Activated CD4-positive, alpha-beta memory T cell treated with anti-CD3 and anti-CD28 coated beads for 36 hours (primary cell): ENCODE measurements around the gene TMED10. TPM values are rescaled to one million over a fixed set of nuclear protein-coding genes. Genes with fewer than 3 reads are reported as not detected.
"Not testable (repeated sequence)": the region's sequence is repeated elsewhere in the genome, so short reads cannot be mapped to it uniquely, and the experiment has no call there.

Experiments
- CTCF ChIA-PET: fragments of 350-600 bp; sonication (Branson Sonifier 250); formaldehyde crosslinking; loops from one replicate; lab custom pipeline; 2021; ENCODE audit warnings: antibody characterized with exemption, inconsistent platforms; lab: Charles Lee
- POLR2A ChIA-PET: fragments of 350-600 bp; sonication (Branson Sonifier 250); formaldehyde crosslinking; loops from one replicate; lab custom pipeline; 2021; ENCODE audit warnings: antibody characterized with exemption; lab: Charles Lee
- DNase-seq: peaks from one replicate; pipeline ENCODE4 v3.0.0-alpha.2; 2020
- H3K27ac Mint-ChIP-seq: one replicate; pipeline ENCODE4 v1.8.0; 2021; ENCODE audit warnings: mixed read lengths
- H3K27me3 Mint-ChIP-seq: one replicate; pipeline ENCODE4 v1.8.0; 2021; ENCODE audit warnings: mixed read lengths
- H3K36me3 Mint-ChIP-seq: one replicate; pipeline ENCODE4 v1.8.0; 2021; ENCODE audit warnings: mixed read lengths
- H3K4me1 Mint-ChIP-seq: one replicate; pipeline ENCODE4 v1.8.0; 2021; ENCODE audit warnings: low read depth, mixed read lengths
- H3K4me3 Mint-ChIP-seq: one replicate; pipeline ENCODE4 v1.8.0; 2021; ENCODE audit warnings: mild to moderate bottlenecking, mixed read lengths
- H3K9me3 Mint-ChIP-seq: one replicate; pipeline ENCODE4 v1.8.0; 2021; ENCODE audit warnings: mixed read lengths
- intact Hi-C: fragments of 100-400 bp; cut with micrococcal nuclease; formaldehyde crosslinking; loops from one replicate; pipeline ENCODE4 v1.15.1; 2023
- total RNA-seq, 2 experiments: library from RNA; stranded (reverse); gene quantifications; one replicate each; pipeline ENCODE4 v1.2.3, GENCODE V29; 2021

TMED10 gene
- total RNA-seq, 2 experiments from 2014 or later, result 189 to 201 TPM

DNA sequence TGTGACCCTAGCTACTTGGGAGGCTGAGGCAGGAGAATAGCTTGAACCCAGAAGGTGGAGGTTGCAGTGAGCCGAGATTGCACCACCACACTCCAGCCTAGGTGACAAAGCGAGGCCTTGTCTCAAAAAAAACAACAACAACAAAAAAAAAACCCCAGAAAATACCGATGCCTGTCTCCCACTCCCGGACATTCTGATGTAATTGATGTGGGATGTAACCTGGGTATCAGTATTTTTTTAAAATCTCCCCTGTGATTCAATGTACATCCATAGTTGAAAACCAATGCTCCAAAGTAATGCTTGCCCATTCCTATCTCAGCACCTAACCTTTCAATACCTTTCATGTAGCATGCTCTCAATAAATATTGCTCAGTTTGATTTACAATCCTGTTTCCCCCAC, 11.7 kb upstream of the TMED10 start:
- Mint-ChIP-seq H3K4me1 (peaks cover 4% of the 10 kb centered on the region), H3K4me3 (no peak overlapping the region), H3K27me3 (peaks cover 7% of the 10 kb centered on the region), H3K27ac (no peak overlapping the region), H3K36me3 (no peaks in the 10 kb centered on the region), H3K9me3 (no peaks in the 10 kb centered on the region)
- POLR2A ChIA-PET, result no interaction called here
- CTCF ChIA-PET, result no interaction called here
- DNase-seq, result no peak
- intact Hi-C loops, result no loop called here

DNA sequence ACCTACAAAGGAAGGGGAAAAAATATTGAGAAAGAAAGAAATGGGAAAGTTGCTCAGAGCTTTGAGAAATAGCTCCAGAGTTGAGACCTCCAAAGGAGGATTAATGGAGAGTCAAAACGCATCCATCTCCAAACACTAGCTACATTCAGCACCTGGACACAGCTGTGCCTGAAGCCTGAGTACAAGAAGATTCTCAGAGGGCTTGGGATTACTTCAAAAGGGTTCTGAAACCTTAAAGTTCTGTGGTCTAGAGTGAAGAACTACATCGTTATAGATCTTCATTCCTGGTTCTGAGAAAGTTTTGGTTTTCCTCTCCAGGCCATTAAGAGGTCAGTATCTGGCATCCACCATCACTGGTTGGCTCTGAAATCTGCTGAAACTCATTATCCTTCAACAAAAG, 10.5 kb upstream of the TMED10 start:
- ChIA-PET POLR2A (no interaction called here), CTCF (no interaction called here)
- intact Hi-C loops, result no loop called here
- Mint-ChIP-seq H3K27ac (no peak overlapping the region), H3K9me3 (no peaks in the 10 kb centered on the region), H3K36me3 (no peaks in the 10 kb centered on the region), H3K4me3 (no peak overlapping the region), H3K27me3 (peaks cover 7% of the 10 kb centered on the region), H3K4me1 (peaks cover 4% of the 10 kb centered on the region)
- DNase-seq, result no peak

DNA sequence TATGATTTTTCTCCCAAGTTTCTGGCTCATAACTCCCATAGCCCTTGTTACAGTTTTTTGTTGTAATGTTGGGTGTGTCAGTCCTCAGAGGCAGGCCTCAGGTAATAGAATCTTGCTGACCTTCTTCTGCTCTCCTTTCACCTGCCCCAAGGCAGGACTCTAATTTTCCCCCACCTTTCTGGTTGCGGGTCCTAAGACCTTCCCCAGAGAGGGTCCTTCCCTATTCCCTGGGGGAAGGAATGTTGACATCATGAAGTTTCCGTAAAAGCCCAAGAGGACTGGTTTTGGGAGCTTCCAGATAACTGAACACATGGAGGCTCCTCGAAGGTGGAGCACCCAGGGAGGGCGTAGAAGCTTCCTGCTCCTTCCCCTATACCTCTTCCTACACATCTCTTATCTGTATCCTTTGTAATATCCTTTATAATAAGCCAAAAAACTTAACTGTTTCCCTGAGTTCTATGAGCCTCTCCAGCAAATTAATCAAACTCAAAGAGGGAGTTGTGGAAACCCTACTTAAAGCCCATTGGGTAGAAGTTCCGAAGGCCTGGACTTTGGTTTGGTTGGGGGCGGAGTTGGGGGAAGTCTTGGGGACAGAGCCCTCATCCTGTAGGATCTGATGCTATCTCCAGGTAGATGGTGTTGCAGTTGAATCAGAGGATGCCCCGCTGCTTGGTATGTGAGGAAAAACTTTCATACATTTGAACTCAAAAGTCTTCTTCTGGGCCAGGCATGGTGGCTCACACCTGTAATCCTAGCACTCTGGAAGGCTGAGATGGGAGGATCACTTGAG, 9.0 kb upstream of the TMED10 start:
- DNase-seq, result no peak
- CTCF ChIA-PET, result no interaction called here
- Mint-ChIP-seq H3K27me3 (peaks cover 7% of the 10 kb centered on the region), H3K4me3 (no peak overlapping the region), H3K9me3 (no peaks in the 10 kb centered on the region), H3K4me1 (peaks cover 4% of the 10 kb centered on the region), H3K36me3 (no peaks in the 10 kb centered on the region), H3K27ac (no peak overlapping the region)
- POLR2A ChIA-PET, result no interaction called here
- intact Hi-C loops, result no loop called here

DNA sequence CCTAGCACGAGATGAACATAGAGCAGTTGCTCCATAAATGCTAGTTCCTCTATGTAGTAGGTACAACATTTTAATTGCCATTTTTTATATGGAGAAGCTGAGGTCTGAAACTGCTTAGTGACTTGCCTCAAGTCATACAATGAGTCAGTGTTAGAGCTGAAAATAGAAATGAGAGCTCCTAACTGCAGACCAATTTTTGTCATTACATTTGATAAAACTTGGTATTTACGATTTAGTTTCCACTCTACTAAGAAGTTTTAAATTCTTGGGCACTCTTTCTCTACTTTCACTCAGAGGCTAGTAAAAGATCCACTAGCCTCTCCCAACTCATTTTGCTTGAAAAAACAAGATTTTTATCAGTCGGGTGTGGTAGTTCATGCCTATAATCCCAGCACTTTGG, 8.1 kb upstream of the TMED10 start:
- no peaks in the 10 kb centered on the region for H3K36me3 Mint-ChIP-seq
- peaks cover 7% of the 10 kb centered on the region for H3K27me3 Mint-ChIP-seq
- no peak overlapping the region for H3K27ac Mint-ChIP-seq
- ChIA-PET POLR2A (interaction anchor here (0.8 kb wide), 1 partner anchor 9 kb away, joined by 4 read pairs; no protein-coding TSS in a partner anchor), CTCF (interaction anchor here (0.7 kb wide), 1 partner anchor 41 kb away, joined by 3 read pairs; no protein-coding TSS in a partner anchor)
- H3K4me3 Mint-ChIP-seq, result no peak overlapping the region
- H3K9me3 Mint-ChIP-seq, result no peaks in the 10 kb centered on the region
- no peak for DNase-seq
- intact Hi-C loops, result no loop called here
- H3K4me1 Mint-ChIP-seq, result peaks cover 4% of the 10 kb centered on the region

DNA sequence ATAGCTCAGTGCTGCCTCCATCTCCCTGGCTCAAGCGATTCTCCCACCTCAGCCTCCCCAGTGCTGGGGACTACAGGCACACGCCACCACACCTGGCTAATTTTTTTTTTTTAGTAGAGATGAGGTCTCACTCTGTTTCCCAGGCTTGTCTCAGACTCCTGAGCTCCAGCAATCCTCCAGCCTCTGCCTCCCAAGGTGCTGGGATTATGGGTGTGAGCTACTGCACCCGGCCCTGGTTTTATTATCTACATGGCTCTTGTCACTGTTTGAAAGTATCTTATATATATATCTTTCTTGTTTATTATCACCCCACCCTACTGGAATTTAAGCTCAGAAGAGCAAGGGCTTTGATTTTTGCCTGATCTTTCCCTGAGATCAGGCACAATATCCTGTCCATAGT, 7.6 kb upstream of the TMED10 start:
- Mint-ChIP-seq H3K36me3 (no peaks in the 10 kb centered on the region), H3K4me3 (no peak overlapping the region), H3K9me3 (no peaks in the 10 kb centered on the region), H3K27me3 (peaks cover 7% of the 10 kb centered on the region), H3K4me1 (peaks cover 4% of the 10 kb centered on the region), H3K27ac (no peak overlapping the region)
- ChIA-PET CTCF (interaction anchor here (0.7 kb wide), 1 partner anchor 41 kb away, joined by 3 read pairs; no protein-coding TSS in a partner anchor), POLR2A (interaction anchor here (0.8 kb wide), 1 partner anchor 8 kb away, joined by 4 read pairs; no protein-coding TSS in a partner anchor)
- intact Hi-C loops, result no loop called here
- DNase-seq, result no peak

DNA sequence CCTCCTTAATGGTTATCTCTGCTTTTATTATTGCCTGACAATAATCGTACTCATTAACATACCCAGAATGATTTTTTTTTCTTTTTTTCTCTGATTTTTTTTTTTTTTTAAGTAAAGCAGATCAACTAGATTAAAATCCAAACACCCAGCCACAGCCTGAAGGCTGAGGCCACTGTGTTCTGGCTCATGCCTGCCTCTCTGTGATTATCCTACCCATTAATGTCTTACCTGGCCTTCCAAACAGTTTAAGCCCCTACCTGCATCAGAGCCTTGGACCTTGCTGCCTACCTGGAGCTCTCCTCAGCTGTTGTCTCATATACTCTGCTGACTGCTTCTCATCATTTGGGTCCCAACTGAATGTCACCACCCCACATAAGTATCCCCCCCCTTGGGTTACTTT, 6.8 kb upstream of the TMED10 start:
- ChIA-PET CTCF (no interaction called here), POLR2A (interaction anchor here (0.6 kb wide), 1 partner anchor 1518 kb away, joined by 3 read pairs; no protein-coding TSS in a partner anchor)
- Mint-ChIP-seq H3K4me3 (no peak overlapping the region), H3K9me3 (no peaks in the 10 kb centered on the region), H3K27ac (no peak overlapping the region), H3K4me1 (peaks cover 4% of the 10 kb centered on the region), H3K36me3 (no peaks in the 10 kb centered on the region), H3K27me3 (peaks cover 7% of the 10 kb centered on the region)
- DNase-seq, result no peak
- intact Hi-C loops, result no loop called here

DNA sequence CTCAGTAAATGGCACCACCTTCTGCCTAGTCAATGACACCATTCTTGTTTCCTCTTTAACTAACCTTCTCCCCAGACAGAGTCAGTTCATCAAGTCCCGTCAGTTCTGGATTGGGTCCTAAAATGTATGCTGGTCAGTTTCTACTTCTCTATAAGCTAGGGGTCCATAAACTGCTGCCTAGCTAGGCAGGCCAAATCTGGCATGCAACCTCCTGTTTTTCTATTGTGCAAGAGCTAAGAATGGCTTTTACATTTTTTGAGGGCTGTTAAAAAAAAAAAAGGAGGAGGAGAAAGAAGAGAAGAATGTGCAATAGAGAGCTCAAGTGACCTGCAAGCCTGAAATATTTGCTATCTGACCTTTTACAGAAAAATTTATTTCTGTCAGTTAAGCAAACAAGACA, 6.4 kb upstream of the TMED10 start:
- POLR2A ChIA-PET, result interaction anchor here (0.6 kb wide), 1 partner anchor 1518 kb away, joined by 3 read pairs; no protein-coding TSS in a partner anchor
- CTCF ChIA-PET, result no interaction called here
- intact Hi-C loops, result no loop called here
- Mint-ChIP-seq H3K36me3 (no peaks in the 10 kb centered on the region), H3K27ac (no peak overlapping the region), H3K27me3 (peaks cover 7% of the 10 kb centered on the region), H3K4me3 (no peak overlapping the region), H3K9me3 (no peaks in the 10 kb centered on the region), H3K4me1 (peaks cover 7% of the 10 kb centered on the region)
- no peak for DNase-seq

DNA sequence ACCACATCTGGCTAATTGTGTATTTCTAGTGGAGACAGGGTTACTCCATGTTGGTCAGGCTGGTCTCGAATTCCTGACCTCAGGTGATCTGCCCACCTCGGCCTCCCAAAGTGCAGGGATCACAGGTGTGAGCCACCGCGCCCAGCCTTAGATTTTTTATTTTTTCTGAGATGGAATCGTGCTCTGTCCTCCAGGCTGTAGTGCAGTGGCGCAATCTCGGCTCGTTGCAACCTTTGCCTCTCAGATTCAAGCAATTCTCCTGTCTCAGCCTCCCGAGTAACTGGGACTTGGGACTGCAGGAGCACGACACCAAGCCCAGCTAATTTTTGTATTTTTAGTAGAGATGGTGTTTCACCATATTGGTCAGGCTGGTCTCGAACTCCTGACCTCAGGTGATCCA, 5.8 kb upstream of the TMED10 start:
- H3K27me3 Mint-ChIP-seq, DNase-seq, H3K9me3 Mint-ChIP-seq, H3K4me1 Mint-ChIP-seq, intact Hi-C loops, H3K27ac Mint-ChIP-seq, H3K4me3 Mint-ChIP-seq, H3K36me3 Mint-ChIP-seq, CTCF ChIA-PET, POLR2A ChIA-PET: not testable (repeated sequence)

DNA sequence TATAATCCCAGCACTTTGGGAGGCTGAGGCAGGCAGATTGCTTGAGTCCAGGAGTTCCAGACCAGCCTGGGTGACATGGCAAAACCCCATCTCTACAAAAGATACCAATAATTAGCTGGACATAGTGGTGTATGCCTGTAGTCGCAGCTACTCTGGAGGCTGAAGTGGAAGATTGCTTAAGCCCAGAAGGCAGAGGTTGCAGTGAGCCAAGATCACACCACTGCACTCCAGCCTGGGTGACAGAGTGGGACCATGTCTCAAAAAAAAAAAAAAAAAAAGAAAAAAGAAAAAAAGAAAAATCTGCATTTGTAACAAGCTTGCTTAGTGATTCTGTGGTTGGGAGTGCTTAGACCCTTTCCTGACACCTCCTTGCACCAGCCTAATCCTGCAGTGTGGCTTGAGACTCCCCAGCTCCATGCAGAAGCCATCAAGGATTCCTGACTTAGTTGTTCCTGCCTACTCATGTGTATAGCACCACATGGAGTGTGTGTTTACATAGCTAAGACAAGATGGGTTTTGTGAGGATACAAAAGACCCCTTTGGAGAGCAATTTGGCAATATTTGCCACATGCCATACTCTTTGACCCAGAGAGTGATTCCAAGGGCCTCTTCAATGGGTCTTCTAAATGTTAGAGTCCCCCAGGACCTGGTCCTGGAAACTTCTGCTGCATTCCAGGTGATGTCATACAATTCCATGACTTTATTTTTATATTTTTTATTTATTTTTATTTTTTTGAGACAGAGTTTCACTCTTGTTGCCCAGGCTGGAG, 5.1 kb upstream of the TMED10 start:
- H3K27ac Mint-ChIP-seq, result no peak overlapping the region

DNA sequence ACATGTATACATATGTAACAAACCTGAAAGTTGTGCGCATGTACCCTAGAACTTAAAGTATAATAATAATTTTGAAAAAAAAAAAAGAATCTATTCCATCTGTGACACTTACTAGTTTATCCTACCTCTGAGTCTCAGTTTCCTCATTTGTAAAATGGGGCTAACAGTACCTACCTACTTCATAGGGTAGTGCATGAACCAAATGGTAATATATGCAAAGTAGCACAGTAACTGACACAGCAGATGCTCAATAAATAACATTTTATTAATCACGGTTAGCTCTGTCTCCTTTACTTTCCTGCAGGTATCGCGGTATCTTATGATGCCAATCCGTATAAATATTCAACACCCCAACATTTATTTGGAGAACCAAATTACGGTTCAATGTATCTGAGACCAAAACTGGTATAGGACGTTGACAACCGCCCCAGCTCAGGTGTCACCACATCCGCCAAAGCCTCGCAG, 703 bp downstream of the TMED10 start:
- peaks cover 7% of the 10 kb centered on the region for H3K36me3 Mint-ChIP-seq
- intact Hi-C loops, result loop anchor here (1.0 to 5.0 kb wide), 7 partner anchors 16 to 487 kb away; partner anchors contain the start of genes ERG28, FOS, NEK9 and TTLL5

More for the DNA sequence above, 5.1 kb upstream of the TMED10 start:
- intact Hi-C loops, result no loop called here
- Mint-ChIP-seq H3K27me3 (peaks cover 5% of the 10 kb centered on the region), H3K4me1 (peaks cover 10% of the 10 kb centered on the region), H3K9me3 (no peaks in the 10 kb centered on the region), H3K4me3 (no peak overlapping the region), H3K36me3 (no peaks in the 10 kb centered on the region)
- CTCF ChIA-PET, result no interaction called here
- DNase-seq, result no peak
- POLR2A ChIA-PET, result no interaction called here

DNA sequence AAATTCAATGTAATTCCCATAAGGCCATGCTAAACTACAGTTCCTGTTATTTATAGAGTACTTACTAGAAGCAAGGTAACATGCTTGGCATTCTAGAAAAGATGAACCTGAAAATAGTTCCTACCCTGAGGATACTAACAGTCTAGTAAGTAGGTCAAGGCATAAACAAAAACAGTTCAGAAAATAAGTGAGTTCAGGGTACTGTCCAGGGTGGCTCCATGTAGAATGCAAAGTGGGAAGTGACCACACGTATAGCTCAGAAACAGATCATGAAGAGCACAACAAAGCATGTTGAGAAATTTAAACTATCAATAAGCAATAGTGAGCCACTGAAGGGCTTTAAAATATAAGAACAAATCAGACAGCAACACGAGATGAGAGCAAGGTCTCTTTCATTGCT, 2.3 kb downstream of the TMED10 start:
- Mint-ChIP-seq H3K9me3 (no peaks in the 10 kb centered on the region), H3K4me3 (peak overlapping the region; percentile 28), H3K27me3 (no peaks in the 10 kb centered on the region), H3K4me1 (peaks cover 57% of the 10 kb centered on the region), H3K27ac (peak overlapping the region; percentile 90), H3K36me3 (peaks cover 8% of the 10 kb centered on the region)
- intact Hi-C loops, result no loop called here
- ChIA-PET CTCF (interaction anchor here (1.2 to 1.3 kb wide), 2 partner anchors 10 to 121 kb away, joined by 3 read pairs; no protein-coding TSS in a partner anchor), POLR2A (interaction anchor here (0.8 kb wide), 1 partner anchor 49 kb away, joined by 3 read pairs; no protein-coding TSS in a partner anchor)
- DNase-seq, result no peak

More for the DNA sequence above, 703 bp downstream of the TMED10 start:
- H3K27ac Mint-ChIP-seq, result peak overlapping the region; percentile 98
- DNase-seq, result no peak
- H3K4me1 Mint-ChIP-seq, result peaks cover 46% of the 10 kb centered on the region
- H3K9me3 Mint-ChIP-seq, result no peaks in the 10 kb centered on the region
- H3K27me3 Mint-ChIP-seq, result no peaks in the 10 kb centered on the region
- ChIA-PET CTCF (interaction anchor here (0.7 to 1.1 kb wide), 3 partner anchors 19 to 478 kb away, joined by 3 read pairs; no protein-coding TSS in a partner anchor), POLR2A (interaction anchor here (0.8 to 1.3 kb wide), 3 partner anchors 8 to 83 kb away, joined by 3 to 7 read pairs (median 4); no protein-coding TSS in a partner anchor)
- peak overlapping the region; percentile 86 for H3K4me3 Mint-ChIP-seq

DNA sequence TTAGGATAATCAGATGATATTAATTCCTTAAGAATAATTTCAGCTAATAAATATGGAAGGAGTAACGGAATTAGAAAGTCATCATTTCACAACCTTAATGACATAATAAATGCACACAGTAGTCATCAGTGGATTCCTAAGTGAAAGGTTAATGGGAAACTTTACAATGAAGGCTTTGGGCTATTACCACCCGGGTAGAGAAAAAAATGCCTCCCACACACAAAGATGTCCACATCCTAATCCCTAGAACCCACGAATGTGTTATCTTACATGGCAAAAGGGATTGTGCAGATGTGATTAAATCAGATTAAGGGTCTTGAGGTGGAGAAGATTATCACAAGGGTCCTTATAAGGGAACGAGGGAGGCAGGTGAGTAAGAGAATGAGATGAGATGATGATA, 5.6 kb downstream of the TMED10 start:
- Mint-ChIP-seq H3K4me3 (no peak overlapping the region), H3K9me3 (no peaks in the 10 kb centered on the region), H3K27ac (no peak overlapping the region), H3K4me1 (peaks cover 76% of the 10 kb centered on the region), H3K27me3 (no peaks in the 10 kb centered on the region), H3K36me3 (peaks cover 9% of the 10 kb centered on the region)
- POLR2A ChIA-PET, result interaction anchor here (0.5 kb wide), 1 partner anchor 47 kb away, joined by 3 read pairs; no protein-coding TSS in a partner anchor
- CTCF ChIA-PET, result no interaction called here
- DNase-seq, result no peak
- intact Hi-C loops, result no loop called here
